Astrocyte (in vitro differentiated cells and primary cell): ENCODE data around the gene TESK2. TPM values are rescaled to one million over a fixed set of nuclear protein-coding genes. Genes with fewer than 3 reads are reported as not detected.

ENCODE experiments used
- DNase-seq: peaks from one replicate; pipeline ENCODE4 v3.0.0-alpha.2; 2010; ENCODE audit warnings: low read depth
- FAIRE-seq: peaks from 2 replicates; lab custom pipeline; 2011; peaks lifted over from hg19 to GRCh38; lab: Jason Lieb, UNC
- H2AFZ ChIP-seq: 2 replicates; pipeline ENCODE4 v1.6.0; 2012; ENCODE audit warnings: low read depth, low read length, inconsistent platforms
- H3K27ac ChIP-seq: 2 replicates; pipeline ENCODE4 v1.5.1; 2011; ENCODE audit warnings: low read depth, low read length, inconsistent platforms
- H3K27me3 ChIP-seq: 2 replicates; pipeline ENCODE4 v1.6.0; 2011; ENCODE audit warnings: low read length, inconsistent platforms; ENCODE audit not compliant: insufficient read depth
- H3K36me3 ChIP-seq: 2 replicates; pipeline ENCODE4 v1.5.1; 2011; ENCODE audit warnings: low read length, inconsistent platforms; ENCODE audit not compliant: insufficient read depth
- H3K4me1 ChIP-seq: 2 replicates; pipeline ENCODE4 v1.5.1; 2011; ENCODE audit warnings: low read length, inconsistent platforms; ENCODE audit not compliant: insufficient read depth
- H3K4me2 ChIP-seq: 2 replicates; pipeline ENCODE4 v1.6.0; 2012; ENCODE audit warnings: low read length, inconsistent platforms
- H3K4me3 ChIP-seq: 2 replicates; pipeline ENCODE4 v1.5.1; 2011; ENCODE audit warnings: low read depth, mild to moderate bottlenecking, low read length, inconsistent platforms; ENCODE audit not compliant: insufficient read depth
- H3K79me2 ChIP-seq: 2 replicates; pipeline ENCODE4 v1.6.0; 2012; ENCODE audit warnings: mild to moderate bottlenecking, low read length, inconsistent platforms; ENCODE audit not compliant: insufficient read depth
- H3K9ac ChIP-seq: 2 replicates; pipeline ENCODE4 v1.6.0; 2012; ENCODE audit warnings: mild to moderate bottlenecking, low read length, inconsistent platforms
- H3K9me3 ChIP-seq: 2 replicates; pipeline ENCODE4 v1.5.1; 2012; ENCODE audit warnings: low read depth, mild to moderate bottlenecking, low read length, inconsistent platforms; ENCODE audit not compliant: insufficient read depth
- H4K20me1 ChIP-seq: 2 replicates; pipeline ENCODE4 v1.6.0; 2012; ENCODE audit warnings: low read length, inconsistent platforms; ENCODE audit not compliant: insufficient read depth
- H3K27ac Mint-ChIP-seq: one replicate; pipeline ENCODE4 v1.8.0; 2021; ENCODE audit warnings: mild to moderate bottlenecking, mixed read lengths; ENCODE audit not compliant: unreplicated experiment
- H3K27me3 Mint-ChIP-seq: one replicate; pipeline ENCODE4 v1.8.0; 2021; ENCODE audit warnings: low read depth, mixed read lengths; ENCODE audit not compliant: unreplicated experiment
- H3K36me3 Mint-ChIP-seq: one replicate; pipeline ENCODE4 v1.8.0; 2021; ENCODE audit warnings: low read depth, mixed read lengths; ENCODE audit not compliant: unreplicated experiment
- H3K4me1 Mint-ChIP-seq: one replicate; pipeline ENCODE4 v1.8.0; 2021; ENCODE audit warnings: low read depth, mixed read lengths; ENCODE audit not compliant: unreplicated experiment
- H3K4me3 Mint-ChIP-seq: one replicate; pipeline ENCODE4 v1.8.0; 2021; ENCODE audit warnings: mild to moderate bottlenecking, moderate library complexity, mixed read lengths; ENCODE audit not compliant: unreplicated experiment
- H3K9me3 Mint-ChIP-seq: one replicate; pipeline ENCODE4 v1.8.0; 2021; ENCODE audit warnings: mild to moderate bottlenecking, mixed read lengths; ENCODE audit not compliant: unreplicated experiment
- CTCF ChIP-seq: IDR thresholded peaks from 2 replicates; pipeline ENCODE4 v1.5.1; 2011; ENCODE audit warnings: low read depth, mild to moderate bottlenecking, inconsistent platforms, low read length, moderate library complexity; ENCODE audit not compliant: insufficient read depth
- EZH2 ChIP-seq: IDR thresholded peaks from 2 replicates; pipeline ENCODE4 v1.6.1; 2012; ENCODE audit warnings: mild to moderate bottlenecking, low read length, inconsistent platforms; ENCODE audit not compliant: insufficient read depth
- total RNA-seq: library from RNA; stranded (reverse); gene quantifications from 2 replicates; pipeline ENCODE4 v1.2.1, GENCODE V29; 2021

The TESK2 gene
- total RNA-seq, 1 donor from 2014 or later = 1.7 TPM

- H3K27me3 Mint-ChIP-seq = no peaks in the 10 kb centered on the region
- no peak for FAIRE-seq
- no peaks in the 10 kb centered on the region for H3K36me3 ChIP-seq
- no peaks in the 10 kb centered on the region for H3K9me3 Mint-ChIP-seq
- no peaks in the 10 kb centered on the region for H3K9me3 ChIP-seq
- H3K27ac ChIP-seq = no peak overlapping the region
- H3K4me1 ChIP-seq = no peaks in the 10 kb centered on the region
- H3K79me2 ChIP-seq = no peaks in the 10 kb centered on the region
- peaks cover 4% of the 10 kb centered on the region for H3K4me1 Mint-ChIP-seq
- H4K20me1 ChIP-seq = no peaks in the 10 kb centered on the region
- TF ChIP-seq EZH2 (no peak), CTCF (no peak)
- no peaks in the 10 kb centered on the region for H3K36me3 Mint-ChIP-seq
- no peak for DNase-seq
- no peak overlapping the region for H3K27ac Mint-ChIP-seq
- H3K27me3 ChIP-seq = no peaks in the 10 kb centered on the region
- no peak overlapping the region for H3K4me3 Mint-ChIP-seq
- H3K4me3 ChIP-seq = no peak overlapping the region
- no peak overlapping the region for H3K4me2 ChIP-seq
- no peak overlapping the region for H3K9ac ChIP-seq
- no peak overlapping the region for H2AFZ ChIP-seq
Measured at GRCh38 chr1:45403298-45403697, 87.7 kb downstream of the TESK2 start.

- no peak for FAIRE-seq
- H3K79me2 ChIP-seq = no peaks in the 10 kb centered on the region
Measured at GRCh38 chr1:45401524-45401923, 89.4 kb downstream of the TESK2 start.

More at GRCh38 chr1:45401524-45401923, 89.4 kb downstream of the TESK2 start:
- no peaks in the 10 kb centered on the region for H3K9me3 ChIP-seq
- no peak overlapping the region for H3K27ac ChIP-seq
- no peak overlapping the region for H3K4me3 ChIP-seq
- H2AFZ ChIP-seq = no peak overlapping the region
- H3K27me3 Mint-ChIP-seq = no peaks in the 10 kb centered on the region
- H3K27ac Mint-ChIP-seq = no peak overlapping the region
- no peak overlapping the region for H3K4me3 Mint-ChIP-seq
- DNase-seq = no peak
- no peak overlapping the region for H3K9ac ChIP-seq
- no peak overlapping the region for H3K4me2 ChIP-seq
- no peaks in the 10 kb centered on the region for H3K36me3 Mint-ChIP-seq
- no peaks in the 10 kb centered on the region for H3K27me3 ChIP-seq
- H3K9me3 Mint-ChIP-seq = no peaks in the 10 kb centered on the region
- no peaks in the 10 kb centered on the region for H4K20me1 ChIP-seq
- peaks cover 4% of the 10 kb centered on the region for H3K4me1 Mint-ChIP-seq
- TF ChIP-seq EZH2 (no peak), CTCF (no peak)
- no peaks in the 10 kb centered on the region for H3K4me1 ChIP-seq
- H3K36me3 ChIP-seq = no peaks in the 10 kb centered on the region
